ENCODE results near the gene SMURF1.
A peak's percentile ranks its signal among the peaks of the same experiment; 100 is the strongest.

The SMURF1 gene

DNA sequence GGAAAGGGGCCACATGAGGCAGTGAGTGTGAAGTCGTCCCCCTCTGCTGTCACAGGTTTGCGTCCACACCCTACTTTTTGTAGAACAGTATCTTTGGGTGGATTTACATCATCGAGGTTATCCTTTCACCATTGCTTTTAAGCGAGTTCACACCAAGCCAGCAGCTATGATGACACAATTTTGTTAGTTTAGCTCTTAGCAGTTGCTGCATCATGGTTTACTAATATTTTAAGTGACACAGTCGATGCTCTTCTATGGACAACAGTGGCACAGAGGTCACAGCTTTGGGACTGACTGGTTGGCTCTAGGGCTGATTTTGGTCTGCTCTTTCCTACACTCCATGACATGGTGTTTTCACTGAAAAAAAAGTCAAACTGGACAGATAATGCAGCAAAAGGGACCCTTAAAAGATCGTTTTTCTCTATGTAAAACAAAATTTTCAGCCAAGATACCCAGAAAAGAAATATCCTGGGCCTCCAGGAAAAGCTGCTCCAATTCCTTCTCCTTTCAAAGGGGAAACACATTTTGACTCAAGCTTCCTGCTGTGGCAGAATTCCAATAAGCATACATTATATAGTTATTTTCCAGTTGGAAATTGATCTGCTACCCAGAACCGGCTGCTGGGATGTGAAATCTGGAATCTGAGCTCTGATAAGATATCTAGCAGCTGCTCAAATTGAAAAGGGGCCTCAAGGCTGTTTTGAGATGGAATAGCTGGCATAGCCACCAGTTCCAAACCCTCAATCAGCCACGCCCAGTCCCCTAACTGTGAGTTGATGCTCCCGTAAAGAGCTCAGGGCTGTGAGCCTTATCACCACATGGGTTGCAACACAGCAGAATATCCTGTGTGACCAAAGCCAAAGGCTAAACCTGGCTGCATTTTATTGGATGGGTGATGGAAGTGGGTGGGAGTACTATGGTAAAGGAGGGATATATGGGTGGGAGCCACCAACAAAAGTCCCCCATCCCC lies 114.2 kb downstream of the SMURF1 start:
- no peak for DNase-seq (ENCODE audit: low read depth)

- no peak for DNase-seq (ENCODE audit: low read depth)
These were observed 115.5 kb downstream of the SMURF1 start for GRCh38 chr7:99028261-99028973.

DNA sequence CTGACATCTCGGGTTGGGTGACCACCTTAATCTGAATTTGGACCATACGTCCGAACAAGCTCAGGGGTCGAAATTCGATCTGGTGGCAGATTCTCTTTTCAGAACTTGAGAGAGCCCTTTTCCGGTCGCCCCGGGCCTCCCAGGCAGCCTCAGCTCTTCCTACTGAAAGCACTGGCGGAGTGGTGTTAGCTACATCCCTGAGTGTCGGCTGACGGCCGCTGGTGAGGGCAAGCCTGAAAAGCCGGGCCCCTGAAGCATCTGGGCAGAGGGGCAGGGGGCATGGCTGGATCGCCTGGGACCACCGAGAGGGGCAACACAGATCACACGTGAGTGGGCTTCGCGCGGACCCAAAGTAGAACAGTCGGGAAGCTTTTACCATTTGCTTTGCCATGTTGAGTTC lies 116.1 kb downstream of the SMURF1 start:
- DNase-seq (ENCODE audit: low read depth) = no peak

DNA sequence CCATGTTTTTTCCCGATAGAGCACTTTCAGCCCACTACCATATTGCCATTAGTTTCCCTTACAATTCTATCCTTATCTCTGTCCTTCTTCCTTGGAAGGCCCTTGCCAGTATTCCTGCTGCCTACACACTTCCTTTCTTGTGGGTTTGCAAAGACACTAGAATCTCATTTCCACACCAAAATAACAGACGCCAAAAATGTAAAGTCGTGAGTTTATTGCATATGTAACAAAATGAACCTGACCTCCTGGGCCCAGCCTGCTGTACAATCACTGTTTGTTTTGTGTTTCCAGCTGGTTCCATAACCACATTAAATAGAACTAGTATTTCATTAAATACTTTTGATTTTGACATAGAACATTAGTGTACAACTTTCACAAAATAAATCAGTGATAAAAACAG lies 116.7 kb downstream of the SMURF1 start:
- no peak for DNase-seq (ENCODE audit: low read depth)

- DNase-seq (ENCODE audit: low read depth) = peak; percentile 65
These were observed 119.8 kb downstream of the SMURF1 start for GRCh38 chr7:99024066-99024465.

DNA sequence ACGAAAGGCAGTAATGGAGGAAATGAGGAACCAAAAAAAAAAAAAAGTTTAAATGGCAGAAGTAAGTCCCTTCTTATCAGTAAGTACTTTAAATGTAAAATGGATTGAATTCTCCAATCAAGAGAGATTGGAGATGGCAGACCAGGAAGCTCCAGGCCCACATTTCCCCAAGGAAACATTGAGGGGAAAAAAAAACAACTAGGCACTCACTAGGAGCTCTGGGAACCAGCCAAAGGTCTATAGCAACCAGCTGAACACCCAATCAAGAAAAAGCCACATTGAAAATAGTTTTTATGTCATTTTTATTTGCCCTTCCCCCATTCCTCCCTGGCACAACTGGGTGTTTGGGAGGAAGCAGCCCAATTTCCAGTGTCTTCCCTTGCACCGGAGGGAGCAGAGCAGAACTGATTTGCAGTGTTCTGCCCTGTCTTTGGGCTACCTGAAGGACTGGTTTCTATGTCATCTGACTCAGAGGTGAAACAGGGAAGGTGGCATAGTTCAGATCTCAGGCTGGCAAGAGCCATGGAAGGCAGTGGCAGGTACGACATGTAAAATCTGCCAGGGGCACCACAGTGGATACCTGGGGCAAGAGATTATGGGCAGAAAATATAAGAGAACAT lies 121.9 kb downstream of the SMURF1 start:
- DNase-seq (ENCODE audit: low read depth) = no peak

- DNase-seq (ENCODE audit: low read depth) = no peak
These were observed 123.5 kb downstream of the SMURF1 start for GRCh38 chr7:99020413-99020715.

DNA sequence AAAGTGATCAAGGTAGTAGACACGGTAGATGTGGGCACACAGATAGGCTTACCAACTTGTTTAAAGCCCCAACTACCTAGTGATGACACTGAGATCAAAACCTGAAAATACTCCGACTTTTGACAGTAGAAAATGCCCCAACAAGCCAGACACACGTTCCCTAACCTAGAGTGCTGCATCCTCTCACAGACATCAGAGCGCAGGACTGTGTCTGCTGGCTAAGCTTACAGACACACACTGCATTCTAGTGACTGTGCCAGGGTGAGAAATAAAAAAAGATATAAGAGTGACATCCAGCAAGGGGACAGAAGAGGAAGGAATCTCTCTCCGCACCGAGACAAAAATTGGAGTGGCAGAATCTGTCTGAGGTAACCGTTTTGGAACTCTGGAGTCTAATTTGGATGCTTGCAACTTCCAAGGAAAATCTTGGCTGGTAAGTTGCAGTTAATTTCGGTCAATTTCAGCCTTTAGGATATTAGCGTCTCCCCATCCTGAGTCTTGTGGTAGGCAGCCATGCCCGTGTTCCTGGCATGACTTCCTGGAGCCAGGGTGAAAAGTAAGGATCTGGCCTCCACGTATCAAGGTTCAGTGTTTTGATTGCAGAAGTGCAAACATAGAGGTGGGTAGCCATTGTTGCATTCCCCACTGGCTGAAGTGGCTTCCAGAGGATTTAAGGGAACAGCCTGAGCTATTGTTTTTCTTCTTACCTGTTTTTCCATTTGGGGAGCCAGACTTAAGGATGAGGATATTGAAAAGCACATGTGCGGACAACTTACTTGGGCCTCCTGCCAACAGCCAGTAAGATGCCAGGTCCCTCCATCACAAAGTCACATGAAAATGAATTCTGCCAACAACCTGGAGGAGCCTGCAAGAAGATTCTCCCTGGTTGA lies 124.1 kb downstream of the SMURF1 start:
- no peak for DNase-seq (ENCODE audit: low read depth)

DNA sequence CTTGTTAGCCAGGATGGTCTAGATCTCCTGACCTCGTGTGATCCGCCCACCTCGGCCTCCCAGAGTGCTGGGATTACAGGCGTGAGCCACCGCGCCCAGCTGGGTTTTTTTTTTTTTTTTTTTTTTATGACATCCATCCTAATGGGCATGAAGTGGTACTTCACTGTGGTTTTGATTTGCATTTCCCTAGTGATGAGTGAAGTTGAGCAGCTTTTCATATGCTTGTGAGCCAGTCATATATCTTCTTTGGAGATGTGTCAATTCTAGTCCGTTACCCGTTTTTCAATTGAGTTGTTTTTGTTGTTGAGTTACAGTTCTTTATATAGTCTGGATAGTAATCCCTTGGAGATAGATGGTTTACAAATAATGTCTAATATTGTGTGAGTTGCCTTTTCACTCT lies 127.7 kb downstream of the SMURF1 start:
- DNase-seq (ENCODE audit: low read depth) = no peak

DNA sequence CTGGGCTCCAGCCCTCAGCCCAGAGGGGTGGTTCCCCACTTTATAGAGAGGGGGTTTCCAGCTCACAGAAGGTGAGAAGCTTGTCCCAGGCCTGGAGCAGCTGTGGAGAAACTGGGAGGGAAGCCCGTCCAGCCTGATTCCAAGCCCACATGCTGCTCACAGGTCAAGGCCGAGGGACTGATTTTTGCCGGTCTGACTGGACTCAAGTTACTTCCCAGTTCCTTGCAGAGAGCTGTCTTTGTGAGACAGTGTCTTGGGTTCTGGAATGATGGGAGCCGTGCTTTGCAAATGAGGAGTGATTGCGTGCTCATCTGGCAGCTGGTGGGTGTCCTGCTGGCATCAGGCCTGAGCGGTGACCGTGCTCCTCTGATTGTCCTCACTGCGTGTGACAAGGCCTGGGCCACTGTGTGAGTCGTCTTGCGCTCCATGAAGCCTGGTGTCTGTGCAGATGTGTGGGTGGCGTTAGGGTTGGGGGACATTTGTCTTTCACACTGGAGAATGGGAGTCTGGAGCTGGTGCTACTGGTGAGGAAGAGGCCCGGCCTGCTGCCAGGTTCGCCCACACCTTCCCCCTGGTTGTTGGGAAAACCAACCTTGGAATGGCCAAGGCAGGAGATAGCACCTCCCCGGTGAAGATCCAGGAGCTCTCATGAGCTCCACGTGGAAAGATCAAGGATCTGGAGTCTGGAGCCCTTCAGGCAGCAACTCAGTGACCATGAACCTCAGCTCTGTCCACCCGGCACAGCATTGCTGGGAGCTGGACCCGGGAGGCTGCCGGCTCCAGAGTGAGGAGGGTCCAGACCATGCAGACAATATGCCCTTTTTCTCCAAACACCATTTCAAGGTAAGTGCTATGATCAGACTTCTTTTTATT lies 129.6 kb downstream of the SMURF1 start:
- DNase-seq (ENCODE audit: low read depth) = no peak

- no peak for DNase-seq (ENCODE audit: low read depth)
These were observed 130.4 kb downstream of the SMURF1 start for GRCh38 chr7:99013266-99014112.

DNA sequence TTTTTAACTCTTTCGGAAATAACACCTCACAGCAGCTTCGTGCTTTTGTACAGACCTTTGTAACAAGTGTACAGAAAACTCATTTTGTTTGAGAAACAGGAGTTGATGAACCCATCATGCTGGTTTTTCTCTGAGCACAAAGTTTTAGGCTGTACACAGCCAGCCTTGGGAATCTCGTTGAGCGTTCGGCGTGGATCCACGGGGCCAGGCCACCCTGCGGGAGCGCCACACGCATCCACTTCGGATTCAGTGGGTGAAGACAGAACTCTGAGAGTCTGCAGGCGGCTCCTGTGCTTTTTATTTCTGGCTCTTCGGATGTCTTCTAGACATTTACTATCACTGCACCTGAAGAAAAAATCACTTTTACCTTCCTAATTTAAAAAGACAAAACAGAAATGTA lies 131.2 kb downstream of the SMURF1 start:
- DNase-seq (ENCODE audit: low read depth) = no peak

DNA sequence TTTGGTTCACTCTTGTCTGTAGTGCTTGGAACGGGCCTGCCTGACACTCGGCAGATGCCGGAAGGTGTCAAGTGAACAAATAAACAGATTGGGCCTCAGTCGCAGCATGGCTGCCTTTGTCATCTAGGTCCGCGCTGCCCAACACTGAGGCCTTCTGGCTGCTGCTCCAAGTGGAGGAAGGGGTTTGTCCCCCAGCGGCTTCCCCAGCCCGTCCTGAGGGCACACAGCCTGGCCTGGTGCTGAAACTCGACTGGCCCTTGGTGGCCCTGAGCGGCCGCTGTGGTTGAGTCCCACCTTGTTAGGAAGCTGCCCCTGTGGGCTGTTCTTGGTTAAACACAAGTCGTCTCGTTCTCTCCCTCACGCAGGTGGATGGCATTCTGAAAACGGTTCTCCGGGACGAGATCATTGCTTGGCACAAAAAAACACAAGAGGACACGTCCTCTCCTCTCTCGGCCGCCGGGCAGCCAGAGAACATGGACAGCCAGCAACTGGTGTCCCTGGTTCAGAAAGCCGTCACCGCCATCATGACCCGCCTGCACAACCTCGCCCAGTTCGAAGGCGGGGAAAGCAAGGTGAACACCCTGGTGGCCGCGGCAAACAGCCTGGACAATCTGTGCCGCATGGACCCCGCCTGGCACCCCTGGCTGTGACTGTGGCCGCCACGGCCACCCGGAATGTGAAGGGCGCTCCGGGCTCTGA lies 132.1 kb downstream of the SMURF1 start:
- no peak for DNase-seq (ENCODE audit: low read depth)

- DNase-seq (ENCODE audit: low read depth) = no peak
These were observed 132.6 kb downstream of the SMURF1 start for GRCh38 chr7:99011341-99011705.

GRCh38 chr7:99010281-99010680 lies 133.6 kb downstream of the SMURF1 start:
- no peak for DNase-seq (ENCODE audit: low read depth)

- DNase-seq (ENCODE audit: low read depth) = no peak
These were observed 134.9 kb downstream of the SMURF1 start for GRCh38 chr7:99008921-99009530.

- DNase-seq (ENCODE audit: low read depth) = no peak
These were observed 135.7 kb downstream of the SMURF1 start for GRCh38 chr7:99008181-99008631.

DNA sequence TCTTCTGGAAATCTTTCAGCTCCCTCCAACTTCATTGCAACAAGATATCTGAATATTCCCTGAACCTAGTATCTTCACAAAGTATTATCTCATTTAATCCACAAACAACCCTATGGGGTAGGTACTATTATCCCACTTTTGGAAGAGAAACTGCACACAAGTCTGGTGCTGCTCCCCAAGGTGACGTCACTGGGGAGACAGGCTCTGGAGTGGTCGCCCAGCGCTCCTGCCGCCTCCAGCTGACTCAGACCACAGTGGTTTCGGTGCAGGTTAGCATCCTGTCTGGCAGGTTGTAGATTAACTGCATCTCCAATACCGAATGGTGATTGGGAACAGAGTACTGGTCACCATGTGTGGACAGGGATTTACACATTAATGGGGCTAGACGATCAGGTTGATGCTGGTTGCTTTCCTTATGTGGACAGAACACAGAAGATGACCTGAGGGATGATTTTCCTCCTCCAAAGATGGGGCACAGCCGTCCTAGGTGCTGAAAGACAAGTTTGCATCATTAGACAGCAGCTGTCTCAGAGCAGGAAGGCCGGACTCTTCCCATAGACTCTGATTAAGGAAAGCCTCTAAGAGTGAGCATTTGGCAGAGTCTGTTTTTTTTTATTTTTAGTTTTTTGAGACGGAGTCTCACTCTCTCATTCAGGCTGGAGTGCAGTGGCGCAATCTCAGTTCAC lies 137.0 kb downstream of the SMURF1 start:
- DNase-seq (ENCODE audit: low read depth) = no peak

All from GM04504 (cell line).